Endothelial cell of umbilical vein (primary cell): ENCODE data around the gene PLEKHG4. TPM values are rescaled to one million over a fixed set of nuclear protein-coding genes. Genes with fewer than 3 reads are reported as not detected.

Experiments used
- BruUV-seq: library from RNA; stranded (reverse); fragments of 400-500 nt; replicated peaks from 2 replicates; lab custom pipeline; 2021; lab: Mats Ljungman, UMichigan
- CTCF ChIA-PET: fragments of 300-600, 350-600 bp; sonication (Branson Sonifier 250); formaldehyde crosslinking; loops from one replicate; lab custom pipeline; 2021; ENCODE audit warnings: antibody characterized with exemption, inconsistent platforms; lab: Charles Lee
- POLR2A ChIA-PET: fragments of 300-600, 350-600 bp; sonication (Branson Sonifier 250); formaldehyde crosslinking; loops from one replicate; lab custom pipeline; 2021; ENCODE audit warnings: antibody characterized with exemption, inconsistent platforms; lab: Charles Lee
- DNase-seq: peaks from one replicate; pipeline ENCODE4 v3.0.0-alpha.2; 2011; ENCODE audit warnings: low read depth, low spot score
- FAIRE-seq: peaks from 2 replicates; lab custom pipeline; 2011; peaks lifted over from hg19 to GRCh38; lab: Jason Lieb, UNC
- H2AFZ ChIP-seq: 2 replicates; pipeline ENCODE4 v1.6.0; 2012; ENCODE audit warnings: low read depth, low read length, control low read depth, inconsistent platforms
- H3K27ac ChIP-seq: 2 replicates; pipeline ENCODE4 v1.5.1; 2011; ENCODE audit warnings: low read depth, mild to moderate bottlenecking, control low read depth, low read length, moderate library complexity; ENCODE audit not compliant: insufficient read depth
- H3K27me3 ChIP-seq, 2 experiments: 2 replicates each; pipeline versions ENCODE4 v1.6.0 to v1.6.1; 2011; ENCODE audit warnings: low read length in 2 of 2, mixed read lengths in 1 of 2; ENCODE audit not compliant: control insufficient read depth in 2 of 2, insufficient read depth in 2 of 2
- H3K36me3 ChIP-seq, 2 experiments: 2 replicates in 1 of 2; 3 replicates in 1 of 2; pipeline ENCODE4 v1.5.1; 2011; ENCODE audit warnings: low read length in 2 of 2, mild to moderate bottlenecking in 1 of 2, moderate library complexity in 1 of 2; ENCODE audit not compliant: control insufficient read depth in 2 of 2, insufficient read depth in 2 of 2; ENCODE audit errors: extremely low read depth in 1 of 2
- H3K4me1 ChIP-seq: 3 replicates; pipeline ENCODE4 v1.5.1; 2011; ENCODE audit warnings: mild to moderate bottlenecking, low read length; ENCODE audit not compliant: control insufficient read depth, insufficient read depth; ENCODE audit errors: extremely low read depth
- H3K4me2 ChIP-seq: 2 replicates; pipeline ENCODE4 v1.6.1; 2011; ENCODE audit warnings: low read length, control low read depth, mixed read lengths; ENCODE audit not compliant: insufficient read depth
- H3K4me3 ChIP-seq, 3 experiments: fragments of 200-600 bp in 1 of 3; sonication (generic), shearing (Covaris generic) in 1 of 3; replicated peaks in 1 of 3; 2 replicates each; pipeline ENCODE4 v1.5.1; 2011 to 2016; ENCODE audit warnings: control low read depth in 3 of 3, low read length in 3 of 3, mild to moderate bottlenecking in 2 of 3, inconsistent platforms in 1 of 3, low read depth in 1 of 3, moderate library complexity in 1 of 3; ENCODE audit not compliant: insufficient read depth in 1 of 3
- H3K79me2 ChIP-seq: 2 replicates; pipeline ENCODE4 v1.6.0; 2012; ENCODE audit warnings: low read length, inconsistent platforms; ENCODE audit not compliant: control insufficient read depth, insufficient read depth
- H3K9ac ChIP-seq: replicated peaks from 2 replicates; pipeline ENCODE3; 2011; ENCODE audit warnings: low read length, control low read depth; ENCODE audit not compliant: insufficient read depth; ENCODE audit errors: extremely low read depth
- H3K9me1 ChIP-seq: replicated peaks from 3 replicates; pipeline ENCODE4 v1.6.0; 2011; ENCODE audit warnings: mild to moderate bottlenecking, low read length; ENCODE audit not compliant: control insufficient read depth, insufficient read depth; ENCODE audit errors: extremely low read depth
- H3K9me3 ChIP-seq: replicated peaks from 2 replicates; pipeline ENCODE4 v1.5.1; 2012; ENCODE audit warnings: low read length, inconsistent platforms; ENCODE audit not compliant: control insufficient read depth, insufficient read depth
- H4K20me1 ChIP-seq: replicated peaks from 2 replicates; pipeline ENCODE3; 2011; ENCODE audit warnings: mild to moderate bottlenecking, low read length; ENCODE audit not compliant: control insufficient read depth, insufficient read depth; ENCODE audit errors: extremely low read depth
- EZH2 ChIP-seq: IDR thresholded peaks from 2 replicates; pipeline ENCODE4 v1.6.1; 2012; ENCODE audit warnings: borderline replicate concordance, low read depth, mild to moderate bottlenecking, moderate library complexity, low read length, inconsistent platforms; ENCODE audit not compliant: severe bottlenecking
- FOS ChIP-seq: IDR thresholded peaks from 2 replicates; pipeline ENCODE4 v1.6.1; 2011; ENCODE audit warnings: mild to moderate bottlenecking, low read length, moderate library complexity, borderline replicate concordance; ENCODE audit not compliant: insufficient read depth
- GATA2 ChIP-seq: IDR thresholded peaks from 2 replicates; pipeline ENCODE4 v1.7.0; 2011; ENCODE audit warnings: low read depth, mild to moderate bottlenecking, moderate library complexity, mixed read lengths, low read length; ENCODE audit not compliant: insufficient read length, insufficient read depth
- JUN ChIP-seq: IDR thresholded peaks from 2 replicates; pipeline ENCODE4 v1.6.1; 2011; ENCODE audit warnings: borderline replicate concordance, low read depth; ENCODE audit not compliant: insufficient read length, insufficient read depth
- MYC ChIP-seq: IDR thresholded peaks from one replicate; pipeline ENCODE4 v1.6.1; 2011; ENCODE audit warnings: mild to moderate bottlenecking, low read depth, low read length
- POLR2A ChIP-seq: IDR thresholded peaks from 2 replicates; pipeline ENCODE4 v1.6.1; 2012; ENCODE audit warnings: low read depth, mild to moderate bottlenecking, control low read depth, low read length
- POLR2AphosphoS5 ChIP-seq: IDR thresholded peaks from 2 replicates; pipeline ENCODE4 v1.6.1; 2012; ENCODE audit warnings: low read depth, mild to moderate bottlenecking, control low read depth, low read length, moderate library complexity; ENCODE audit not compliant: insufficient read depth
- dilution Hi-C: fragments of 300-500 bp; cut with MboI; formaldehyde crosslinking; loops from one replicate; pipeline ENCODE4 v1.15.0; 2019; ENCODE audit warnings: low sequenced_read_pairs; ENCODE audit not compliant: extremely low pct_ligation_motif_present
- intact Hi-C: fragments of 100-400 bp; cut with micrococcal nuclease; formaldehyde crosslinking; loops from one replicate; pipeline ENCODE4 v1.10.0; 2022
- polyA plus RNA-seq, 4 experiments: library from polyadenylated mRNA; depleted of rRNA in 3 of 4; stranded (reverse) in 3 of 4; unstranded in 1 of 4; fragments of >200 nt; gene quantifications; 2 replicates each; pipeline versions ENCODE4 v1.2.1 to v1.2.3, GENCODE V29; 2011 to 2012; ENCODE audit warnings: missing spikeins in 1 of 4
- total RNA-seq: library from RNA; stranded (reverse); gene quantifications from 2 replicates; pipeline ENCODE4 v1.2.3, GENCODE V29; 2021
- TF ChIP-seq, protein P1 (sequence below), 2 donors: IDR thresholded peaks; 1 replicate in 1 of 2; 2 replicates in 1 of 2; pipeline ENCODE4 v1.5.1; 2011; ENCODE audit warnings: low read length in 2 of 2, mild to moderate bottlenecking in 2 of 2, moderate library complexity in 2 of 2, control low read depth in 1 of 2, inconsistent platforms in 1 of 2, low read depth in 1 of 2; ENCODE audit not compliant: insufficient read depth in 1 of 2; ENCODE audit errors: extremely low read depth in 1 of 2
- TF ChIP-seq, protein P2 (sequence below): IDR thresholded peaks from 2 replicates; pipeline ENCODE4 v1.6.1; 2011; ENCODE audit not compliant: insufficient read depth, insufficient read length

The PLEKHG4 gene
- total and polyA plus RNA-seq, 2 donors (not counting 3 experiments of a cell fraction or from before 2014, with no cell fraction given), result 26.6 to 34.8 TPM

DNA sequence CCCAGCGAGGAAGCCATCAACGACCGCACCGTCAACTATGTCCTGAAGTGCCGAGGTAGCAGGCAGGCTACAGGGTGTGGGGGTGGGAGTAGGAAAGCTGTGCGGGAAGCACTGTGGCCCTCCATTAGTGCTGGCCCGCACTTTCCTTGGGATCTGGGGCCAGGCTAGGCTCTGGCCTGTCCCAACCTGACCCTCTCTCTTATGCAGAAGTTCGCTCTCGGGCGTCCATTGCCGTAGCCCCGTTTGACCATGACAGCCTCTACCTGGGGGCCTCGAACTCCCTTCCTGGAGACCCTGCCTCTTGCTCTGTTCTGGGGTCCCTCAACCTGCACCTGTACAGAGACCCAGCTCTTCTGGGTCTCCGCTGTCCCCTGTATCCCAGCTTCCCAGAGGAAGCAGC is 8.6 kb downstream of the PLEKHG4 start:
- Histone ChIP-seq H3K27me3 (no peaks in the 10 kb centered on the region), H3K9me1 (no peaks in the 10 kb centered on the region), H3K36me3 (no peaks in the 10 kb centered on the region), H3K4me2 (no peak overlapping the region), H3K79me2 (no peaks in the 10 kb centered on the region), H3K9me3 (no peaks in the 10 kb centered on the region), H2AFZ (no peak overlapping the region), H3K9ac (no peak overlapping the region), H4K20me1 (no peaks in the 10 kb centered on the region), H3K4me3 (no peak overlapping the region), H3K4me1 (no peaks in the 10 kb centered on the region), H3K27ac (no peak overlapping the region)
- DNase-seq, result no peak
- FAIRE-seq, result no peak
- BruUV-seq, result no TSS peak
- CTCF ChIA-PET, result interaction anchor here (0.9 to 4.5 kb wide), 5 partner anchors 9 to 112 kb away, joined by 3 to 55 read pairs (median 5); partner anchors contain the start of genes KCTD19 and LRRC36
- intact Hi-C loops (no loop called here), dilution Hi-C loops (no loop called here)
- TF ChIP-seq, protein P1, sequence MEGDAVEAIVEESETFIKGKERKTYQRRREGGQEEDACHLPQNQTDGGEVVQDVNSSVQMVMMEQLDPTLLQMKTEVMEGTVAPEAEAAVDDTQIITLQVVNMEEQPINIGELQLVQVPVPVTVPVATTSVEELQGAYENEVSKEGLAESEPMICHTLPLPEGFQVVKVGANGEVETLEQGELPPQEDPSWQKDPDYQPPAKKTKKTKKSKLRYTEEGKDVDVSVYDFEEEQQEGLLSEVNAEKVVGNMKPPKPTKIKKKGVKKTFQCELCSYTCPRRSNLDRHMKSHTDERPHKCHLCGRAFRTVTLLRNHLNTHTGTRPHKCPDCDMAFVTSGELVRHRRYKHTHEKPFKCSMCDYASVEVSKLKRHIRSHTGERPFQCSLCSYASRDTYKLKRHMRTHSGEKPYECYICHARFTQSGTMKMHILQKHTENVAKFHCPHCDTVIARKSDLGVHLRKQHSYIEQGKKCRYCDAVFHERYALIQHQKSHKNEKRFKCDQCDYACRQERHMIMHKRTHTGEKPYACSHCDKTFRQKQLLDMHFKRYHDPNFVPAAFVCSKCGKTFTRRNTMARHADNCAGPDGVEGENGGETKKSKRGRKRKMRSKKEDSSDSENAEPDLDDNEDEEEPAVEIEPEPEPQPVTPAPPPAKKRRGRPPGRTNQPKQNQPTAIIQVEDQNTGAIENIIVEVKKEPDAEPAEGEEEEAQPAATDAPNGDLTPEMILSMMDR (IDR thresholded peaks at IDR 0.05; ENCODE audit: extremely low read depth in 1 of 2, insufficient read depth in 1 of 2, low read depth in 1 of 2, low read length in 2 of 2), result no peak
- TF ChIP-seq JUN (no peak), EZH2 (no peak), POLR2A (no peak), FOS (no peak), MYC (no peak), POLR2AphosphoS5 (no peak), GATA2 (no peak)
- TF ChIP-seq, protein P2, sequence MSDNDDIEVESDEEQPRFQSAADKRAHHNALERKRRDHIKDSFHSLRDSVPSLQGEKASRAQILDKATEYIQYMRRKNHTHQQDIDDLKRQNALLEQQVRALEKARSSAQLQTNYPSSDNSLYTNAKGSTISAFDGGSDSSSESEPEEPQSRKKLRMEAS, result no peak
- POLR2A ChIA-PET, result no interaction called here
